GM11168 (cell line): ENCODE measurements around the gene C2orf92.
"Not testable (repeated sequence)": the region's sequence is repeated elsewhere in the genome, so short reads cannot be mapped to it uniquely, and the experiment has no call there.

Experiments used
- in situ Hi-C: fragments of 300-500 bp; cut with MboI; formaldehyde crosslinking; loops from one replicate; pipeline ENCODE4 v1.12.0; 2022; ENCODE audit warnings: low sequenced_read_pairs; ENCODE audit not compliant: unreplicated experiment

The C2orf92 gene

GRCh38 chr2:97711394-97711711 is 41.8 kb downstream of the C2orf92 start:
- in situ Hi-C loops, result no loop called here

GRCh38 chr2:97712175-97712574 is 42.7 kb downstream of the C2orf92 start:
- in situ Hi-C loops, result not testable (repeated sequence)

- in situ Hi-C loops, result no loop called here
These were observed 43.3 kb downstream of the C2orf92 start for GRCh38 chr2:97712693-97713295.

- in situ Hi-C loops, result no loop called here
These were observed 44.0 kb downstream of the C2orf92 start, which contains the start of gene ZAP70 for GRCh38 chr2:97713296-97714083. ZAP70 (plus strand) TSS chr2:97713576; CDS start chr2:97724037, 10,461 bp downstream.

- in situ Hi-C loops, result no loop called here
These were observed 44.8 kb downstream of the C2orf92 start for GRCh38 chr2:97714084-97714949.

GRCh38 chr2:97714950-97715652 is 45.6 kb downstream of the C2orf92 start:
- in situ Hi-C loops, result no loop called here

- in situ Hi-C loops, result no loop called here
These were observed 46.6 kb downstream of the C2orf92 start for GRCh38 chr2:97715951-97716694.

GRCh38 chr2:97716695-97717612 is 47.4 kb downstream of the C2orf92 start:
- in situ Hi-C loops, result no loop called here

- in situ Hi-C loops, result no loop called here
These were observed 48.1 kb downstream of the C2orf92 start for GRCh38 chr2:97717613-97717995.

- in situ Hi-C loops, result no loop called here
These were observed 48.8 kb downstream of the C2orf92 start for GRCh38 chr2:97718051-97718882.

GRCh38 chr2:97718942-97719341 is 49.4 kb downstream of the C2orf92 start:
- in situ Hi-C loops, result no loop called here

GRCh38 chr2:97719362-97720155 is 50.0 kb downstream of the C2orf92 start:
- in situ Hi-C loops, result no loop called here

GRCh38 chr2:97720746-97721145 is 51.2 kb downstream of the C2orf92 start:
- in situ Hi-C loops, result no loop called here

- in situ Hi-C loops, result no loop called here
These were observed 52.7 kb downstream of the C2orf92 start for GRCh38 chr2:97722227-97722626.

- in situ Hi-C loops, result no loop called here
These were observed 53.9 kb downstream of the C2orf92 start for GRCh38 chr2:97723156-97724072.

GRCh38 chr2:97724073-97724410 is 54.5 kb downstream of the C2orf92 start:
- in situ Hi-C loops, result no loop called here
